ENCODE measurements around the gene TMEM35B.

The TMEM35B gene

DNA sequence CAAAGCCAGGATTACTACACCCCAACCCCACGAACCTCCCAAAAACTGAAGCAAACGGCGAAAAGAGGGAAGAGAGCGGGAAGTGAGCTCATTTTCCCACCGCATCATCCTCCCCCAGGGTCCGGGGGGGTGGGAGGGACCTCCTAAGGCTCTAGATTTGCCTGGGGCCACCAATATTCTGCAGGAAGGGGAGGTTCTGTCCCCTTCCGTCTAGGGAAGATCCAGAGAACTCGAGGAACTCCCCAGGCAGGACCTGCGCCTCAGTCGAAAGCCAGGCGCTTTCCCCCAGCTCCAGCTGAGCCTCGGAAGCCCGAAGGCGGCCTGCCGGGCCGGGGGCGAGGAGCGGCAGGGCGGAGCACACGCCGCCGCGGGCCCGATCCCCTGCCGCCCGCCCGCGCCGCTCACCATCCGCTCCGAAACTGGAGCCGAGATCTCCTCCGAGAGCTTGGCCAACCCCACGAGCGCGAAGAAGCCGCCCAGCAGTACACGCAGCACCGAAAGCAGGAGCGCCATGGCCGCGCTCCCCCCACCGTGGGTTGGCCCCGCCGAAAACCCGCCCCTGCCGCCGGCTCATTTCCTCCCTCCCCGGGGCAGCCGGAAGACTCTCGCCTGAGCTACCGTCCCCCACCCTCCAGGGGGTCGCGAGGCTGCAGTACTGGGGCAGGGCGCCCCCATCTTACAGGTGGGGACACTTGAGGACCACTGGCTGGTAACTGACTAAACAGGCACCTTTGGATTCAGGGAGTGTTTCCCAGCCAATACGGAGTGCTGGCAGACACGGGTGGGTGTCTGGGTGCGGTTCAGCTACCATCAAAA lies at the start of gene TMEM35B:
Gene TMEM35B, minus strand, starts transcription at position 555 of the 816 bp plus-strand sequence. Its CDS starts 42 bp downstream, at position 513.
- no peaks in the 10 kb centered on the region for H3K9me3 Mint-ChIP-seq
- peaks cover 69% of the 10 kb centered on the region for H3K36me3 Mint-ChIP-seq (ENCODE audit: low read depth)
- H3K27me3 Mint-ChIP-seq = no peaks in the 10 kb centered on the region
- H3K4me3 Mint-ChIP-seq = peak within 1 kb of the TSS; percentile 88
- H3K27ac Mint-ChIP-seq = peak within 1 kb of the TSS; percentile 89
- intact Hi-C loops (cut with micrococcal nuclease) = no loop called here
- H3K4me1 Mint-ChIP-seq (ENCODE audit: low read depth) = peaks cover 27% of the 10 kb centered on the region

DNA sequence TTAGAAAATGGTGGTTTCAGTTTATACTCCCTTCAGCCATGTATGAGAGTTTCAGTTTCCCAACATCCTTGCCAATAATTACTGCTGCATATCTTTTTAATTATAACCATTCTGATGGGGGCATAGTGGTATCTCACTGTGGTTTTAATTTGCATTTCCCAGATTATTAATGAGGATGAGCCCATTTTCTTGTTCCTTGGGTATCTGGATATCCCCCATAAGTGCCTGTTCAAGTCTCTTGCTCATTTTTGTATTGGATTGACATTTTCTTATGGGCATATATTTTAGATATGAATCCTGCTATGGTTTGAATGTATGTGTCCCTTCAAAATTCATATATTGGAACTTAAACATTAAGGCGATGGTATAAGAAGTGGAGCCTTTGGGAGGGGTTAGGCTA lies 48.2 kb upstream of the TMEM35B start:
- no peak overlapping the region for H3K27ac Mint-ChIP-seq
- intact Hi-C loops (cut with micrococcal nuclease) = no loop called here

DNA sequence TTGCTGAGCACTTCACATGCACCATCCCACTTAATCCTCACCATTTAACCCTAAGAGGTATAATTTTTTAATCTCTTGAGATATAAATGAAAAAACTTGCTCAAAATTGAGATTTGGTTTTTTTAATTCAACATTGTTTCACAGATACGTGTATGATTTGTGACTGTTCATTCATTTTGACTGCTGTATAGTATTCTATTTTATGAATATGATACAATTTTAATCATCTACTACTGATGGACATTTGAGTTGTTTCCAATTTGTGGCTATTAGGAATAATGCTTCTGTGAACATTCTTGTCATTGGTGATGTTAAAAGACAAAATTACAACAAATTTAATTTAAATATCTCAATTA lies 47.2 kb upstream of the TMEM35B start:
- Mint-ChIP-seq H3K4me1 (ENCODE audit: low read depth) (peaks cover 28% of the 10 kb centered on the region), H3K27ac (no peak overlapping the region)
- intact Hi-C loops (cut with micrococcal nuclease) = no loop called here

More for the DNA sequence above, 48.2 kb upstream of the TMEM35B start:
- Mint-ChIP-seq H3K27me3 (peaks cover 1% of the 10 kb centered on the region), H3K4me1 (ENCODE audit: low read depth) (peaks cover 19% of the 10 kb centered on the region), H3K9me3 (no peaks in the 10 kb centered on the region), H3K4me3 (no peak overlapping the region), H3K36me3 (ENCODE audit: low read depth) (peaks cover 36% of the 10 kb centered on the region)

DNA sequence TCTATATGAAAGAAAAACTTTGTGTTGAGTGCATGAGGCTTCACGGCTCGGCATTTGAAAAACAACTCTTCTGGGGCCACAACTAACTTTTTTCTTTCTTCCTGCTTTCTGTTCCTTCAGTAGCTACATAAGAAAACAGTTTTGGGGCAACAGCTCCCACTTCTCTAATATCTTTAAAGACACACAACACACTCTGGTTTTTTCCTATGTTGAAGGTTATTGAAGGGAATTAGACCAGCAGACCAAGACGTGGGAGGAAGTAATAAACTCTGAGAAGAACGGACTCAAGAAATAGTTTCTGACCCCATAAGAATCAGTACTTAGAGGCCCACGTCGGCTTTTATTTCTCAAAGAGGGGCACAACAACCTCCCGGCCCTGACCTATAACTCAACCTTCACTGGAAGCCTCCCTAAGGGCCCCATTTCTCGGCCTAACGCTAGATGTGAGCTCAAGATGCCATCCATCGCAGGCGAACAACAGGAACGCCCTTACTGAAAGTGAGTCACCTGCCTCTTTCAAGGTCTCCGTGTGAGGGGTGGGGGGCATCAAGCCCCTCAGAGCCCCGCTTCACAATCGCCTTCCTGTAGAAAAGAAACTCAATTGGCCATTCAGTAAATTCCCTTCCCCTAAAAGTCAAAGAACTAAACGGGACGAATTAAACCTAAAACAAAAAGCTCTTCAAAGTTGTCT lies 45.8 kb upstream of the TMEM35B start:
- Mint-ChIP-seq H3K27me3 (peaks cover 1% of the 10 kb centered on the region), H3K4me1 (ENCODE audit: low read depth) (peaks cover 37% of the 10 kb centered on the region)
- intact Hi-C loops (cut with micrococcal nuclease) = loop anchor here (2.0 kb wide), 2 partner anchors 48 to 162 kb away; partner anchors contain the start of genes SFPQ and ZMYM1

More for the DNA sequence above, 47.2 kb upstream of the TMEM35B start:
- Mint-ChIP-seq H3K9me3 (no peaks in the 10 kb centered on the region), H3K27me3 (peaks cover 1% of the 10 kb centered on the region), H3K4me3 (no peak overlapping the region), H3K36me3 (ENCODE audit: low read depth) (peaks cover 46% of the 10 kb centered on the region)

DNA sequence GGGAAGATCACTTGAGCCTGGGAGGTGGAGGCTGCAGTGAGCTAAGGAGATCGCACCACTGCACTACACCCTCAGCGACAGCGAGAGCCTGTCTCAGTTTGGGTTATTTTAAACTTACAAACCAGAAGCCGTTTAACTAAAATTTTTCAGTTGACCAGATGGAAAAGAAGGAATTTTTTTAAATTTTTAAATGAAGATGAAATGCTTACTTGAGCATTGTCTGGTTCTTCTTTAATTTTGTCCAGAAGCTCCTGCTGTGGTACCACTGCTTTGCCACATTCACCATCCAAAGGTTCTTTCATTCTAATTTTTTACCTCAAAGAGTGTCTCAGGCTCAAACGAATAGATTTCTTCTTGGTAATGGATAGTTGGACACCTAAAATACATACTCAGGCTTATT lies 45.2 kb upstream of the TMEM35B start:
- H3K27ac Mint-ChIP-seq = peak overlapping the region; percentile 95
- H3K4me3 Mint-ChIP-seq = peak overlapping the region; percentile 96
- H3K36me3 Mint-ChIP-seq (ENCODE audit: low read depth) = peaks cover 64% of the 10 kb centered on the region
- peaks cover 42% of the 10 kb centered on the region for H3K4me1 Mint-ChIP-seq (ENCODE audit: low read depth)
- intact Hi-C loops (cut with micrococcal nuclease) = loop anchor here (2.0 kb wide), 2 partner anchors 48 to 162 kb away; partner anchors contain the start of genes SFPQ and ZMYM1
- H3K27me3 Mint-ChIP-seq = peaks cover 1% of the 10 kb centered on the region
- no peaks in the 10 kb centered on the region for H3K9me3 Mint-ChIP-seq

More for the DNA sequence above, 45.8 kb upstream of the TMEM35B start:
- H3K4me3 Mint-ChIP-seq = peak overlapping the region; percentile 96
- no peaks in the 10 kb centered on the region for H3K9me3 Mint-ChIP-seq
- peak overlapping the region; percentile 95 for H3K27ac Mint-ChIP-seq
- peaks cover 59% of the 10 kb centered on the region for H3K36me3 Mint-ChIP-seq (ENCODE audit: low read depth)

DNA sequence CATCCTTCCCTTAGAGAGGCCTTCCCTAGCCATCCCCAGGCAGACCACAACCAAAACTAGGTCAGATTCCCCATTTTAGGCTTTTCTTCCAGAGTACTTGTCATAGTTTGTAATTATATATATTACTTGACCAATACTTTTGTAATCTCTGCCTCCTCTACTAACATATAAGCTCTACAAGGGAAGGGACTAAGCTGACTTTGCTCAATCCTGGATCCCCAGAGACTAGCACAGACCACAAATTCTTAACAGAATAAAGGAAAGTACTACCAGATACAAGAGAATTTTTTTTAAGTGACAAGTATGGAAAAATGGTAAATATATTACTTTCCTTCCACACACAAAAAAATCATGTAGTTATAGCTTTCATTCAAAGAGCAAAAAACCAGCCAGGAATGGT lies 44.6 kb upstream of the TMEM35B start:
- intact Hi-C loops (cut with micrococcal nuclease) = loop anchor here (2.0 kb wide), 2 partner anchors 49 to 163 kb away; partner anchors contain the start of genes SFPQ and ZMYM1
- Mint-ChIP-seq H3K9me3 (no peaks in the 10 kb centered on the region), H3K27ac (peak overlapping the region; percentile 95), H3K4me3 (peak overlapping the region; percentile 96), H3K27me3 (no peaks in the 10 kb centered on the region), H3K36me3 (ENCODE audit: low read depth) (peaks cover 68% of the 10 kb centered on the region), H3K4me1 (ENCODE audit: low read depth) (peaks cover 44% of the 10 kb centered on the region)

DNA sequence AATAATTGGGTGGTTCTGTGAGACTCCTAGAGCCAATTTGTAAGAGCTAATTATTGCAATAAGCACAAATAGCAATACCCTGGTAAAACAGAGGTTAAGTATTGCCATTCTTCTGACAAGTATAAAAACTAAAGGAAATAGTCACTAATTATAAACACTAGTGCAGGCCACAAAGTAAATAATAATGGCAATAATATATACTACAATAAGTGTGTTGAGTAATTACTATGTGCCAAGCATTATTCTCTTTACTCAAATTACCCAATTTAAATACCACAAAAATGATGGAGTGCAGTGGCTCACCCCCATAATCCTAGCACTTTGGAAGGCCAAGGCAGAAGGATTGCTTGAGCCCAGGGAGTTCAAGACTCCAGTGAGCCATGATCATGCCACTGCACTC lies 31.3 kb upstream of the TMEM35B start:
- intact Hi-C loops (cut with micrococcal nuclease) = loop anchor here (10.0 kb wide), 1 partner anchor 158 kb away; no protein-coding TSS in a partner anchor
- H3K27ac Mint-ChIP-seq = no peak overlapping the region

DNA sequence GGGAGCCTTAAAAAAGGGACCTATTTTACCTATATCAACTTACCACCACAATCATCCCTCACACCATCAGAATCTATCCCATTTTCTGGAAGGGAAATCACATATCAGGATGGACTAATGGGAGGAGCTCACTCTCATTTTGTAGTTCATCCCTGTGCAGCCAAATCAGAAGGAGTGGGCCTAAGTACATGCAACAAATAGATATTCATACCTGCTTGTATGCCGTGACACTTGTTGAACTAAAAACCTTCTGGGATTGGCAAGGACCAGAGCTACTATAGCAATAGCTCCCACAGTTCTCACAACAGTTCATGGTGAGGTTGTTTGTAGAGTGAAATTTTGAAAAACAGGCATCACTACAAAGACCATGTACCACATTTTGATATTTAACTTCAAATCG lies 29.3 kb upstream of the TMEM35B start:
- Mint-ChIP-seq H3K4me1 (ENCODE audit: low read depth) (no peaks in the 10 kb centered on the region), H3K36me3 (ENCODE audit: low read depth) (peaks cover 80% of the 10 kb centered on the region), H3K9me3 (no peaks in the 10 kb centered on the region), H3K27ac (no peak overlapping the region), H3K27me3 (no peaks in the 10 kb centered on the region), H3K4me3 (no peak overlapping the region)
- intact Hi-C loops (cut with micrococcal nuclease) = loop anchor here (10.0 kb wide), 1 partner anchor 160 kb away; no protein-coding TSS in a partner anchor

More for the DNA sequence above, 31.3 kb upstream of the TMEM35B start:
- Mint-ChIP-seq H3K4me3 (no peak overlapping the region), H3K36me3 (ENCODE audit: low read depth) (peaks cover 74% of the 10 kb centered on the region), H3K9me3 (no peaks in the 10 kb centered on the region), H3K27me3 (no peaks in the 10 kb centered on the region), H3K4me1 (ENCODE audit: low read depth) (no peaks in the 10 kb centered on the region)

DNA sequence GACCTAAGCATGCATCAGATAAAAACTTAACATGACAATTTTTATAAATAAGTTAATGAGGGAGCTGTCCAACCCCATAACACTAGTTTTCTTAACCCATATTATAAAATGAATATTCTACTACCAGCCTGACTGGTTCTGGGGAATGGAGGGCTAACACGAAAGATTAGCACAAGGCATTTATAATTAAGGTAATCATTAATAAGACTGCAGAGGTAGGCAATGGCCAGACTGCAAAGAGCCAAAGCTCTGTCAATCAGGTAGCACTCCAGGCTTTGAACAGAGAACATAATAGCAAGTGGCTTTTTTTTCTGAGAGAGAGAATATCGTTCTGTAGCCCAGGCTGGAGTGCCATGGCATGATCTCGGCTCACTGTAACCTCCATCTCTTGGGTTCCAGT lies 20.6 kb upstream of the TMEM35B start:
- peaks cover 90% of the 10 kb centered on the region for H3K36me3 Mint-ChIP-seq (ENCODE audit: low read depth)

DNA sequence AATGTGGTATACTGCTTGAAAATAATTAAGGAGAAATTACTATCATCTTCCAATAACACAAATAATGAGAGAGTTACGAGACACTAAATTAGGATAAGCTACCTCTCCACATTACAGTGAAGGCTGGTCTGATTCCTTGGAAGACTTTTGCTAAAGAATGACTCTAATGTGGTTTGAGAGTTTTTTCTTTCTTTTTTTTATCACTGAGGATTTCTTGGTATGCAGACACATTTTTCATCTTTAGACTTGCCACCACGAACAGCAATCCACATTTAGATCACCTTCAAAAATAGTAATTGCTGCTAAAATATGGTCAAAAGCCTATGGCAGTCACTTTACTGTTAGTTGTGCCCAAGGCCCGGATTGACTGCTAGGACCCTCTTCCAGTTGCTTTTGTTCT lies 16.6 kb upstream of the TMEM35B start:
- peaks cover 90% of the 10 kb centered on the region for H3K36me3 Mint-ChIP-seq (ENCODE audit: low read depth)
- H3K4me3 Mint-ChIP-seq = no peak overlapping the region
- no peaks in the 10 kb centered on the region for H3K27me3 Mint-ChIP-seq
- H3K27ac Mint-ChIP-seq = no peak overlapping the region
- H3K4me1 Mint-ChIP-seq (ENCODE audit: low read depth) = no peaks in the 10 kb centered on the region
- H3K9me3 Mint-ChIP-seq = no peaks in the 10 kb centered on the region
- intact Hi-C loops (cut with micrococcal nuclease) = no loop called here

More for the DNA sequence above, 20.6 kb upstream of the TMEM35B start:
- Mint-ChIP-seq H3K9me3 (no peaks in the 10 kb centered on the region), H3K4me1 (ENCODE audit: low read depth) (no peaks in the 10 kb centered on the region), H3K27ac (no peak overlapping the region), H3K27me3 (no peaks in the 10 kb centered on the region), H3K4me3 (no peak overlapping the region)
- intact Hi-C loops (cut with micrococcal nuclease) = no loop called here

DNA sequence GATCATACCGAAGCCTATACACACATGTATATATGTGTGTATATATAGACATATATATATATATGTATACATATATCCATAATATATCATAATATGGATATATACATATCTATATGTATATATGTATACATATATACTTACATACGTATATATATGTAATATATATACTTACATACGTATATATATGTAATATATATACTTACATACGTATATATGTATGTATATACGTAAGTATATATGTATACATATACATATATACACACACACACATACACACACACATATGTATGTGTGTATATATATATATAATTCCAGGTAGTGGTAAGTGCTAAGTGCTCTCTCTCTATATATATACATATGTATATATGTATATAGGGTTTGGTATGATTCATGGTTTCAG lies 9.7 kb upstream of the TMEM35B start:
- intact Hi-C loops (cut with micrococcal nuclease) = no loop called here
- H3K4me1 Mint-ChIP-seq (ENCODE audit: low read depth) = no peaks in the 10 kb centered on the region
- H3K27ac Mint-ChIP-seq = no peak overlapping the region
- H3K36me3 Mint-ChIP-seq (ENCODE audit: low read depth) = peaks cover 68% of the 10 kb centered on the region
- no peak overlapping the region for H3K4me3 Mint-ChIP-seq
- H3K27me3 Mint-ChIP-seq = no peaks in the 10 kb centered on the region
- H3K9me3 Mint-ChIP-seq = no peaks in the 10 kb centered on the region

DNA sequence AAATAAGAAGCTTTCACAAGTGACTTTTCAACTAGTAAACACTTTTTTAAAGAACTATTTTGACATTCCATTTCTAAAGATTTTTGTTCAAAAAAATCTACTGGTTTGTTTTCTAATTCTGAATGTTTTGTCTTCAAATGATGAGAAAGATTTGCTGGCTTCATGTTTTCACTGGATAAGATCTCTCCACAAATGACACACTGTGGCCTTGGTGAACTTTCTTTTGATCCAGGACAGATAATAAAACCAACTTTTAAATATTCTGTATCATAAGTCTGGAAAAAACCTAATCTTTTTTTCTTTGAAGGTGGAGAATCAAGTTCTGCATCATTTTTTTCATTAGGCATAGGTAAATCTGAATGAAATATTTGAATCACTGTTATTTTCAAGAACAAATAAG lies 3.4 kb upstream of the TMEM35B start:
- peaks cover 64% of the 10 kb centered on the region for H3K36me3 Mint-ChIP-seq (ENCODE audit: low read depth)
- H3K4me1 Mint-ChIP-seq (ENCODE audit: low read depth) = peaks cover 18% of the 10 kb centered on the region
- H3K27me3 Mint-ChIP-seq = no peaks in the 10 kb centered on the region
- H3K27ac Mint-ChIP-seq = no peak overlapping the region
- H3K4me3 Mint-ChIP-seq = no peak overlapping the region
- no peaks in the 10 kb centered on the region for H3K9me3 Mint-ChIP-seq
- intact Hi-C loops (cut with micrococcal nuclease) = no loop called here

DNA sequence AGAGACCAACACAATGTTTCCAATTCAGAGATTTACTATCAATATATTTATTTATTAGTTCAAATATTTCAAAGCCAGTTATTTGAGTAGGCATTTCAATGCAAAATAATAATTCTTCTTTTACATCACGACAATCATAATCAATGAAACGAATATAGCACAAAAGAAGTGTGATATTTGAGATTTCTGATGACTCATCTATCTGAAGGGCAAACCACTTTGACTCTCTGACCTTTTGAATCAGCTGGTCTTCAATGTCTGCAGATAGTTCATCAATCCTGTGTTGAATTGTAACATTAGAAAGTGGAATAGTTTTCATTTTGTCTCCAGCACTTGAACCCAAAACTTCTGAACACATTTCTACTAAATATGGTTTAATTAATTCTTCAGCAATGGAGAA lies 3.0 kb upstream of the TMEM35B start:
- Mint-ChIP-seq H3K4me3 (no peak overlapping the region), H3K9me3 (no peaks in the 10 kb centered on the region), H3K36me3 (ENCODE audit: low read depth) (peaks cover 67% of the 10 kb centered on the region), H3K4me1 (ENCODE audit: low read depth) (peaks cover 21% of the 10 kb centered on the region), H3K27me3 (no peaks in the 10 kb centered on the region), H3K27ac (no peak overlapping the region)
- intact Hi-C loops (cut with micrococcal nuclease) = no loop called here

DNA sequence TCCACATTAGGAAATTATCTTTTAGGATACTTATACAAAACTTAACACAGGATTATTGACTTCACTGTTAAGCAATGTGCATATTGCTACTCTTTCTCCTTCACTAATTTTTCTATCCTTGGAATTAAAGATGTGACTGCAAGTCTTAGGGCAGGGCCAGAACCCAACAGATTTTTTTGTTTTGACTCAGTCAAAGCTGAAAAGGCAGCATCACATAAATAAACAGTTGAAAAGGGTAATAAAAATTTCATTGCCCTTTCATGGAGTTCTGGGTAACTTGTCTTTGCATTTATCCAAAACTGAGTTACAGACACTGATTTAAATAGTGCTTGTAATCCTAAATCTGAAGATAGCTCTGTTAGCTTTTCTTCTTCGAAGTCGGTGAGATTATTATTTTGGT lies 1.9 kb upstream of the TMEM35B start:
- intact Hi-C loops (cut with micrococcal nuclease) = no loop called here
- Mint-ChIP-seq H3K27ac (no peak overlapping the region), H3K36me3 (ENCODE audit: low read depth) (peaks cover 74% of the 10 kb centered on the region), H3K4me1 (ENCODE audit: low read depth) (peaks cover 27% of the 10 kb centered on the region), H3K4me3 (no peak overlapping the region), H3K9me3 (no peaks in the 10 kb centered on the region), H3K27me3 (no peaks in the 10 kb centered on the region)

Measured in dendritic cell treated with granulocyte-macrophage colony-stimulating factor and Interleukin-4, amounts not matched to agents 40 ng/mL and 50 ng/mL, for 4 days (primary cell).